Skeletal muscle tissue (tissue), 4 donors: ENCODE data around the gene GPX4. TPM values are rescaled to one million over a fixed set of nuclear protein-coding genes. Genes with fewer than 3 reads are reported as not detected.

Source experiments
- H3K27ac ChIP-seq: one replicate; pipeline ENCODE4 v1.7.0; 2013; ENCODE audit warnings: mild to moderate bottlenecking, low read depth, low read length, inconsistent platforms
- H3K27me3 ChIP-seq, 3 donors: one replicate each; pipeline ENCODE4 v1.7.0; 2013; ENCODE audit warnings: low read length in 3 of 3; ENCODE audit not compliant: control insufficient read depth in 3 of 3, insufficient read depth in 3 of 3
- H3K36me3 ChIP-seq, 3 donors: one replicate each; pipeline ENCODE4 v1.7.0; 2013; ENCODE audit warnings: low read length in 3 of 3; ENCODE audit not compliant: control insufficient read depth in 3 of 3, insufficient read depth in 3 of 3
- H3K4me1 ChIP-seq, 3 donors: one replicate each; pipeline ENCODE4 v1.7.0; 2013; ENCODE audit warnings: low read length in 3 of 3, mild to moderate bottlenecking in 3 of 3; ENCODE audit not compliant: control insufficient read depth in 3 of 3, insufficient read depth in 3 of 3
- H3K4me3 ChIP-seq, 3 donors: one replicate each; pipeline ENCODE4 v1.7.0; 2013; ENCODE audit warnings: low read length in 3 of 3
- H3K9ac ChIP-seq, 3 donors: one replicate each; pipeline ENCODE4 v1.7.0; 2013; ENCODE audit warnings: low read length in 3 of 3, mild to moderate bottlenecking in 3 of 3, moderate library complexity in 2 of 3, low read depth in 1 of 3
- H3K9me3 ChIP-seq, 3 donors: one replicate each; pipeline ENCODE4 v1.7.0; 2013; ENCODE audit warnings: low read length in 3 of 3; ENCODE audit not compliant: control insufficient read depth in 3 of 3
- total RNA-seq: library from RNA; depleted of rRNA; stranded (reverse); fragments of >200 nt; gene quantifications from one replicate; pipeline ENCODE4 v1.2.3, GENCODE V29; 2014
- donor health status: Osteomylitis.

The GPX4 gene
- total RNA-seq, 1 donor from 2014 or later: 139 TPM

- peaks cover 14 to 36% (median 21%) of the 10 kb centered on the region in 3 donors for H3K4me1 ChIP-seq
- peaks cover 6 to 32% (median 15%) of the 10 kb centered on the region in 3 donors for H3K36me3 ChIP-seq
- no peaks in the 10 kb centered on the region for H3K9me3 ChIP-seq
- no peaks in the 10 kb centered on the region for H3K27me3 ChIP-seq
- no peak overlapping the region for H3K9ac ChIP-seq
- H3K27ac ChIP-seq: no peak overlapping the region
- no peak overlapping the region for H3K4me3 ChIP-seq
Observed at GRCh38 chr19:1108291-1109031, 4.7 kb downstream of the GPX4 start.

DNA sequence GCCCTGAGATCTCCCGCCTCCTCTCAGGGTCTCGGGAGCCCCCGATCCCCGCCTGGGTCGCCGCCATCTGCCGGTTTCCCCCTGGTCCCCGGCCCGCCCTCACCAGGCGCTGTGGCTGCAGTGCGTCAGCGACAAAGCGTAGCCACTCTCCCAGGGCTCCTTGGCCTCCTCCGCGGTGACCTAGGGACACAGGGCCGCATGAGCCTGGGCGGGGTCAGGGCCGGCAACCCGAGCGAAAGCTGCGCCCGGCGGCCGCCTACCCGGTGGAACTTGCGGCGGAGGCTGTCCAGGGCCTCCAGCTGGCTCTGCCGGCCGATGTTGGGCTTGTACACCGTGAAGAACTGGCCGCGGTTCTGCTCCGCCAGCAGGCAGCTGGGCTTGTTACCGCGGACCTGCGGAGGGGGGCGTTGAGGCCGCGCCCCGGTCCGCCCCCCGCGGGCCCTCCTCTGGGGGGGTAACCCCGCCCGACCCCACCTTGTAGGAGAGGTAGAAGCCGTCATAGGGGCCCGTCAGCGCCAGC is 5.3 kb downstream of the GPX4 start:
- H3K9me3 ChIP-seq: no peaks in the 10 kb centered on the region
- no peak overlapping the region for H3K9ac ChIP-seq
- H3K27me3 ChIP-seq: no peaks in the 10 kb centered on the region
- H3K36me3 ChIP-seq: peaks cover 8 to 35% (median 20%) of the 10 kb centered on the region in 3 donors
- no peak overlapping the region for H3K27ac ChIP-seq
- H3K4me3 ChIP-seq: no peak overlapping the region
- H3K4me1 ChIP-seq: peaks cover 17 to 40% (median 26%) of the 10 kb centered on the region in 3 donors

GRCh38 chr19:1109697-1110671 is 6.2 kb downstream of the GPX4 start:
- H3K4me1 ChIP-seq: peaks cover 17 to 42% (median 25%) of the 10 kb centered on the region in 3 donors
- H3K9ac ChIP-seq: no peak overlapping the region
- H3K4me3 ChIP-seq: no peak overlapping the region
- H3K27ac ChIP-seq: no peak overlapping the region
- H3K27me3 ChIP-seq: no peaks in the 10 kb centered on the region
- no peaks in the 10 kb centered on the region for H3K9me3 ChIP-seq
- H3K36me3 ChIP-seq: peaks cover 11 to 36% (median 24%) of the 10 kb centered on the region in 3 donors

DNA sequence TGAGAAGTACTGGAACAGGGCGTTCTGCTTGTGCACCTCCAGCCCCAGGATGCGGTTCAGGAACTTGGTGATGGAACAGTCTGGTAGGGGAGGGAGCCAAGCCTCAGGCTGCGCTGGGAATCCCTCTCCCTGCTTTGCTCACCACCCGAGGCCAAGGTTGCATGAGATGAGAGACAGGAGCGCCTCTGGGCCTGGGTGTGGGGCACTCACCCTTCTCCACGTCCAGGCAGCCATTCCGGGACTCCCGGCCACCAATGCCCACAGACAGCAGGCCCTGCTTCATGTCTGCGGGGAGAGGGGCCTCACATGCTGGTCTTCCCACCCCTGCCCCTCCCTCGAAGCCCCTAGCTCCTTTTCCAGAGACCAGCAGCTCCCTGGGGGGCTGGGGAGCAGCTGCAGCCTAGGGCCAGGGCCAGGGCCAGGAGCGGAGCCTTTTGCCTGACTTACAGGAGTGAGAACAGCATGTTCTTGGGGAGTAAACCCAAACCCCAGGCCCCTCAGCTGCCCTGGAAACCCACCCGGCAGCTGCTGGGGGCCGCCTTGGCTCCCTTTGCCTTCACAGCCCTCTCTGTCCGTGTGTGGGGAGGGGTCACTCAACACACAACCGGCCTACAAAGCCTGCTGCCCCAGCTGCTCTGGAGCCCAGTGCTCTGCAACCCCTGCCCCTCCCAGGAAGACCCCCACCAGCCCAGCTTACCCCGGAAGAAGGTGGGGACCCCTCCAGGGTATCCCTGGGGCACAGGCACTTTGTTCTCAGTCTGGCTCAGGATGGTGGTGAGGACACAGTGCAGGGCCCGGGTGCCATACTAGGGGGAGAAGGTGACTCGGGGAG is 7.2 kb downstream of the GPX4 start:
- Histone ChIP-seq H3K9me3 (no peaks in the 10 kb centered on the region), H3K36me3 (peaks cover 12 to 37% (median 26%) of the 10 kb centered on the region in 3 donors), H3K4me1 (peaks cover 10 to 31% (median 16%) of the 10 kb centered on the region in 3 donors), H3K9ac (no peak overlapping the region), H3K27me3 (no peaks in the 10 kb centered on the region), H3K27ac (no peak overlapping the region), H3K4me3 (no peak overlapping the region)

DNA sequence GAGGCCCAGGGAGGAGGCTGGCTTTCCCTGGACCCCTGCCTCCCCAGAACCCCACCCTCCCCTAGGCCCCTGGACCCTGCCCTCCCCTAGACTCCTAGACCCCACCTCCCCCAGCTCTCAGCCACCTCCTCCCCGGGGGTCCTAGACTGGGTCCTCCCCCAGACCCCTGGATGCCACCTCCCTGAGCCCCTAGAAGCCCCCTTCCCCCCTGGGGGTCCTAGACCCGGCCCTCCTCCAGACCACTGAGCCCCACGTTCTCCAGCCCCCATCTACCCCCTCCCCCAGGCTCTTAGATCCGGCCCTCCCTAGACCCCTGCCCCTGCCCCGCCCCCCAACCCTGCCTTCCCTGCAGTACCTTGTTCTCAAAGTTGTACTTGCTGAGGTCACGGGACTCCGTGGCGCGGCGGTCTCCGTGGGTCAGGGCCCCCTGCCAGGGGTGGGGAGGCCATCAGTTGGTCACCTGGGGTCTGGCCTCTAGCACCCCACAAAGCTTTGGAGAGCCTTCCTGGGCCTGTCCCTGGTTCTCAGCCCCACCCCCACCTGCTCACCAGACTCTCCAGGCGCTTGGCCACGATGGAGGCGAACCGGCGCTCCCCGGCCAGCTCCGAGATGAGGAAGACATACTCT is 8.0 kb downstream of the GPX4 start:
- H3K4me3 ChIP-seq: no peak overlapping the region
- H3K9ac ChIP-seq: no peak overlapping the region
- H3K9me3 ChIP-seq: no peaks in the 10 kb centered on the region
- H3K27ac ChIP-seq: no peak overlapping the region
- peaks cover 14 to 32% (median 24%) of the 10 kb centered on the region in 3 donors for H3K36me3 ChIP-seq
- peaks cover 8 to 24% (median 16%) of the 10 kb centered on the region in 3 donors for H3K4me1 ChIP-seq
- H3K27me3 ChIP-seq: no peaks in the 10 kb centered on the region

DNA sequence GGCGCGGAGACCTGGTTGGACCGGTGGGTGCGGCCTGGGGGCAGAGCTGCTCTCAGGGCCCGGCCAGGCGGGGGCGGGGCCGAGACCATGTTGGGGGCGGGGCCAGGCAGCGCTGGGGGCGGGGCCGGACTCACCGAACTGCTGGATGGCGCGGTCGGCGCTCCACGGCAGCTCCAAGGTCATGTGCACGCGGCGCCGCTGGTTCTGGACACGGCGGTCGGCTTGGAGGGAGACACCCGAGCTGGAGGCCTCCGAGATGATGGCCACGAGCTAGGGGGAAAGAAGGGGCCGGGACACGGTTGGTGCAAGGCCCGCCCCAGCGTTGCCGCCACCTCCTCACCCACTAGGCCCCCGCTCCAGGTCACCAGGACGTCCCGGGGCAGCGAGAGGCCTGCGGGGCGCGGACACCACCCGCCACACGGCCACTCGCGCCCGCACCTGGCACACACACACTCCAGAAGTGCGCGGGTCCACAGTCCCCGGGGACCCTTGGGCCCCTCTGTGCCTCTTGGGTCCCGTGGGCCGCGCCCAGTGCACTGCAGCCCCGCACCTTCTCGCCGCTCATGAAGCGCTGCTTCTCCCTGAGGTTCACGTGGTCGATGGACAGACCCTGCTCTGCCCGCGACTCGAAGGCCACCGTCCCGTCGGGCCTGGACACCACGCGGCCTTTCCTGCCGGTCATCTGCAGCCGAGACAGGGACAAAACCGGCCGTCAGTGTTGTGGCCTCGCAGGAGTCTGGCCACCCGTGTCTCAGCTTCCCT is 8.7 kb downstream of the GPX4 start:
- Histone ChIP-seq H3K36me3 (peaks cover 20 to 29% (median 24%) of the 10 kb centered on the region in 3 donors), H3K4me1 (peaks cover 8 to 20% (median 16%) of the 10 kb centered on the region in 3 donors), H3K27ac (peak overlapping the region; percentile 83), H3K27me3 (no peaks in the 10 kb centered on the region), H3K9ac (peak overlapping the region in 1 of 3 donors; percentile 45), H3K9me3 (no peaks in the 10 kb centered on the region), H3K4me3 (no peak overlapping the region)

- Histone ChIP-seq H3K36me3 (peaks cover 25 to 32% (median 28%) of the 10 kb centered on the region in 3 donors), H3K4me1 (peaks cover 8 to 20% (median 16%) of the 10 kb centered on the region in 3 donors), H3K9ac (peak overlapping the region; percentile 59 to 82 (median 73)), H3K27me3 (no peaks in the 10 kb centered on the region), H3K27ac (peak overlapping the region; percentile 83), H3K4me3 (peak overlapping the region; percentile 31 to 60 (median 50)), H3K9me3 (no peaks in the 10 kb centered on the region)
Observed at GRCh38 chr19:1113030-1113985, 9.5 kb downstream of the GPX4 start.

DNA sequence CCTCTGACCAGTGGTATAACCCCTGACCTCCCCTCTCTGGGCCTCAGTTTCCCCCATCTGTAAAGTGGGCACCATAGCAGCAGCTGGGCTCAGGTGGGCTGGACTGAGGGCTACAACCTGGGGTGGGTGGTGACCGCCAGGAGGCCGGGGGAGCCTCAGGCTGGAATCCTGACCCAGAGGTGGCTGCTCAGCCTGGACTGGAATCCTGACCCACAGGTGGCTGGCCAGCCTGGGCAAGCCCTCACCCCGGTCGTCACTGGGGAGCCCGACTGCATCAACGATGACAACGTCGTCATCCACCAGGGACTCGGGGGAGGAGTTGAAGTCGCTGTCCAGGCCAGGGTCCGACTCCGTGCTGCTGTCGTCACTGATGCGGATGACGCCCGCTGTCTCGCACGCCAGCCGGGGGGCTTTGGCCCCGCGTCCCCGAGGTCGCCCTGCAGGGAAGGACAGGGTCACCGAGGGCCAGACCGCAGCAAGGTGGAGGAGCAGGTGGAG is 10.2 kb downstream of the GPX4 start:
- H3K9ac ChIP-seq: peak overlapping the region; percentile 59 to 82 (median 73)
- H3K4me1 ChIP-seq: peaks cover 8 to 20% (median 16%) of the 10 kb centered on the region in 3 donors
- H3K27ac ChIP-seq: peak overlapping the region; percentile 83
- H3K9me3 ChIP-seq: no peaks in the 10 kb centered on the region
- H3K4me3 ChIP-seq: peak overlapping the region; percentile 31 to 60 (median 50)
- H3K27me3 ChIP-seq: no peaks in the 10 kb centered on the region
- H3K36me3 ChIP-seq: peaks cover 26 to 35% (median 34%) of the 10 kb centered on the region in 3 donors
